ENCODE measurements around the gene RASL11A.
"Not testable (repeated sequence)": the region's sequence is repeated elsewhere in the genome, so short reads cannot be mapped to it uniquely, and the experiment has no call there.

RASL11A gene

GRCh38 chr13:27295096-27295495 is 24.5 kb downstream of the RASL11A start:
- H3K36me3 ChIP-seq (ENCODE audit: control insufficient read depth, insufficient read depth, low read length): no peaks in the 10 kb centered on the region
- no peak overlapping the region for H3K4me3 ChIP-seq (replicated peaks; ENCODE audit: low read depth, low read length)
- no peak for TF ChIP-seq CTCF (IDR thresholded peaks at IDR 0.05; ENCODE audit: insufficient read depth, low read length, poor library complexity, severe bottlenecking)
- no peak for DNase-seq (ENCODE audit: extremely low read depth, insufficient read length)
- no peaks in the 10 kb centered on the region; the same call in 1 of the 2 replicates for H3K27me3 ChIP-seq (replicated peaks; ENCODE audit: control insufficient read depth, insufficient read depth, low read length)

GRCh38 chr13:27295660-27296059 is 25.0 kb downstream of the RASL11A start:
- H3K36me3 ChIP-seq (ENCODE audit: control insufficient read depth, insufficient read depth, low read length): no peaks in the 10 kb centered on the region
- DNase-seq (ENCODE audit: extremely low read depth, insufficient read length): no peak
- no peak overlapping the region for H3K4me3 ChIP-seq (replicated peaks; ENCODE audit: low read depth, low read length)
- H3K27me3 ChIP-seq (replicated peaks; ENCODE audit: control insufficient read depth, insufficient read depth, low read length): no peaks in the 10 kb centered on the region; the same call in 1 of the 2 replicates
- TF ChIP-seq CTCF (IDR thresholded peaks at IDR 0.05; ENCODE audit: insufficient read depth, low read length, poor library complexity, severe bottlenecking): no peak

GRCh38 chr13:27296496-27296895 is 25.9 kb downstream of the RASL11A start:
- DNase-seq (ENCODE audit: extremely low read depth, insufficient read length): no peak
- Histone ChIP-seq H3K4me3 (replicated peaks; ENCODE audit: low read depth, low read length) (no peak overlapping the region), H3K27me3 (replicated peaks; ENCODE audit: control insufficient read depth, insufficient read depth, low read length) (no peaks in the 10 kb centered on the region; the same call in 1 of the 2 replicates), H3K36me3 (ENCODE audit: control insufficient read depth, insufficient read depth, low read length) (no peaks in the 10 kb centered on the region)
- TF ChIP-seq CTCF (IDR thresholded peaks at IDR 0.05; ENCODE audit: insufficient read depth, low read length, poor library complexity, severe bottlenecking): no peak

- Histone ChIP-seq H3K27me3 (replicated peaks; ENCODE audit: control insufficient read depth, insufficient read depth, low read length) (no peaks in the 10 kb centered on the region; the same call in 1 of the 2 replicates), H3K4me3 (replicated peaks; ENCODE audit: low read depth, low read length) (no peak overlapping the region), H3K36me3 (ENCODE audit: control insufficient read depth, insufficient read depth, low read length) (no peaks in the 10 kb centered on the region)
- DNase-seq (ENCODE audit: extremely low read depth, insufficient read length): no peak
- TF ChIP-seq CTCF (IDR thresholded peaks at IDR 0.05; ENCODE audit: insufficient read depth, low read length, poor library complexity, severe bottlenecking): no peak
Observed at GRCh38 chr13:27298849-27299248, 28.2 kb downstream of the RASL11A start.

- not testable (repeated sequence) for DNase-seq (ENCODE audit: extremely low read depth, insufficient read length); H3K4me3 ChIP-seq (replicated peaks; ENCODE audit: low read depth, low read length); H3K36me3 ChIP-seq (ENCODE audit: control insufficient read depth, insufficient read depth, low read length); H3K27me3 ChIP-seq (replicated peaks; ENCODE audit: control insufficient read depth, insufficient read depth, low read length)
Observed at GRCh38 chr13:27300406-27300805, 29.8 kb downstream of the RASL11A start.

- no peaks in the 10 kb centered on the region; the same call in 1 of the 2 replicates for H3K27me3 ChIP-seq (replicated peaks; ENCODE audit: control insufficient read depth, insufficient read depth, low read length)
- no peaks in the 10 kb centered on the region for H3K36me3 ChIP-seq (ENCODE audit: control insufficient read depth, insufficient read depth, low read length)
- H3K4me3 ChIP-seq (replicated peaks; ENCODE audit: low read depth, low read length): no peak overlapping the region
- DNase-seq (ENCODE audit: extremely low read depth, insufficient read length): no peak
- TF ChIP-seq CTCF (IDR thresholded peaks at IDR 0.05; ENCODE audit: insufficient read depth, low read length, poor library complexity, severe bottlenecking): no peak
Observed at GRCh38 chr13:27300941-27301586, 30.4 kb downstream of the RASL11A start.

All from GM06990 (cell line).